ENCODE data around the gene ELOVL5.

Gene ELOVL5

DNA sequence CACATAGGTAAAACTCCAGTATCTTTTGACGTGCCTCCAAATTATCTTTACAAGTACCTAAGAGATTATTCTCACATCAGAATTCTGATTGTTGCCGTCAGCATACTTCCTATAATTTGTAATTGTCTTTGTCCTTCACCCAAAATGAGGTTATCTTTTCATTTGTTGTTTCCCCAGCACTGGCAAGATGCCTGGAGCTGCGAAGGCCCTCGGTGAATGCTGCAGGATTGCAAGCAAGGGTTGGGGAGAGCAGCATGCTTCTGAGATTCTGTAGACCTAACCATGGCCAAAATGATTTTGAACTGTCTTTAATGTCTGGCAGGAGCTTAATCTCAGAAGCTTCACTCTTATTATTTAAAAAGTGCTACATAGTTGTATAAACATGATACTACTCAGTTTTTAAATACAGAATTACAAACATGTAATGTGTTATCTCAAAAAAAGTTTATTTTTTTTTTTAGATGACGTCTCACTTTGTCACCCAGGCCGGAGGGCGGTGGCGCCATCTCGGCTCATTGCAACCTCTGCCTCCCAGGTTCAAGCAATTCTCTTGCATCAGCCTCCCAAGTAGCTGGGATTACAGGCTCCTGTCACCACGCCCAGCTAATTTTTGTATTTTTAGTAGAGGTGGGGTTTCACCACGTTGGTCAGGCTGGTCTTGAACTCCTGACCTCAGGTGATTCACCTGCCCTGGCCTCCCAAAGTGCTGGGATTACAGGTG is 88.7 kb downstream of the ELOVL5 start:
- no peak overlapping the region for H2BK12ac ChIP-seq (ENCODE audit: low read length)
- H3K4me1 ChIP-seq (ENCODE audit: control insufficient read depth in 2 of 2, insufficient read depth in 1 of 2, low read depth in 1 of 2, low read length in 2 of 2), result no peaks in the 10 kb centered on the region
- no CpG with 5 or more reads among the region's 11 CpGs for WGBS, 2 donors (ENCODE audit: extremely low coverage in 2 of 2, insufficient read length in 2 of 2, insufficient replicate concordance in 1 of 2)
- H3K18ac ChIP-seq (ENCODE audit: low read length), result no peak overlapping the region
- H2BK15ac ChIP-seq (ENCODE audit: low read length), result no peak overlapping the region
- H3K9me3 ChIP-seq (replicated peaks in 1 of 2; ENCODE audit: control insufficient read depth in 2 of 2, insufficient read depth in 1 of 2, low read depth in 1 of 2, low read length in 2 of 2), result peaks cover 2 to 3% of the 10 kb centered on the region in 2 donors
- no peak overlapping the region for H2BK5ac ChIP-seq (ENCODE audit: low read length)
- H3K4ac ChIP-seq (ENCODE audit: low read length), result no peak overlapping the region
- no peak overlapping the region for H2BK120ac ChIP-seq (ENCODE audit: low read depth, low read length)
- H3K4me2 ChIP-seq (ENCODE audit: insufficient read depth, low read length, poor library complexity, severe bottlenecking), result no peak overlapping the region
- no peak overlapping the region for H3K9ac ChIP-seq (ENCODE audit: low read depth, low read length, poor library complexity)
- peaks cover 17 to 68% of the 10 kb centered on the region in 2 donors for H3K36me3 ChIP-seq (replicated peaks in 1 of 2; ENCODE audit: control insufficient read depth in 2 of 2, insufficient read depth in 2 of 2, low read length in 2 of 2)
- no peak overlapping the region for H3K27ac ChIP-seq (replicated peaks; ENCODE audit: low read length)
- no peak overlapping the region for H4K91ac ChIP-seq (ENCODE audit: low read depth, low read length, poor library complexity)
- H4K8ac ChIP-seq (ENCODE audit: low read depth, low read length), result no peak overlapping the region
- H3K14ac ChIP-seq (ENCODE audit: low read length), result no peak overlapping the region
- no peaks in the 10 kb centered on the region for H3K27me3 ChIP-seq (ENCODE audit: control insufficient read depth in 3 of 3, insufficient read depth in 3 of 3, low read depth in 1 of 3, low read length in 3 of 3)
- no peak overlapping the region for H3K23ac ChIP-seq (ENCODE audit: low read depth, low read length, poor library complexity)
- no peak overlapping the region for H3K4me3 ChIP-seq (ENCODE audit: low read length in 2 of 2)
- no peak overlapping the region for H2AK5ac ChIP-seq (ENCODE audit: low read depth, low read length)
- H2AFZ ChIP-seq (ENCODE audit: low read length), result no peak overlapping the region
- H3K79me1 ChIP-seq (ENCODE audit: low read depth, low read length), result no peaks in the 10 kb centered on the region
- no peak for DNase-seq (ENCODE audit: low spot score)

DNA sequence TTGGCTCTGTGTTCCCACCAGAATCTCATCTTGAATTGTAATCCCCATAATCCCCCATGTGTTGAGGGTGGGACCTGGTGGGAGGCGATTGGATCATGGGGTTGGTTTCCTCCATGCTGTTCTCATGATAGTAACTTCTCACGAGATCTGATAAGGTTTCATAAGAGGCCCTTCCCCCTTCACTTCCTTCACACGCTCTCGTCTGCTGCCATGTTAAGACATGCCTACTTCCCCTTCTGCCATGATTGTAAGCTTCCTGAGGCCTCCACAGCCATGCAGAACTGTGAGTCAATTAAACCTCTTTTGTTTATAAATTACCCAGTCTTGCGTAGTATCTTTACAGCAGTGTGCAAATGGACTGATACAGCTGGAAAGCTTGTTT is 90.0 kb downstream of the ELOVL5 start:
- Histone ChIP-seq H2BK12ac (ENCODE audit: low read length) (no peak overlapping the region), H3K36me3 (replicated peaks in 1 of 2; ENCODE audit: control insufficient read depth in 2 of 2, insufficient read depth in 2 of 2, low read length in 2 of 2) (peaks cover 14 to 56% of the 10 kb centered on the region in 2 donors)
- no CpG with 5 or more reads among the region's 5 CpGs for WGBS, 2 donors (ENCODE audit: extremely low coverage in 2 of 2, insufficient read length in 2 of 2, insufficient replicate concordance in 1 of 2)

DNA sequence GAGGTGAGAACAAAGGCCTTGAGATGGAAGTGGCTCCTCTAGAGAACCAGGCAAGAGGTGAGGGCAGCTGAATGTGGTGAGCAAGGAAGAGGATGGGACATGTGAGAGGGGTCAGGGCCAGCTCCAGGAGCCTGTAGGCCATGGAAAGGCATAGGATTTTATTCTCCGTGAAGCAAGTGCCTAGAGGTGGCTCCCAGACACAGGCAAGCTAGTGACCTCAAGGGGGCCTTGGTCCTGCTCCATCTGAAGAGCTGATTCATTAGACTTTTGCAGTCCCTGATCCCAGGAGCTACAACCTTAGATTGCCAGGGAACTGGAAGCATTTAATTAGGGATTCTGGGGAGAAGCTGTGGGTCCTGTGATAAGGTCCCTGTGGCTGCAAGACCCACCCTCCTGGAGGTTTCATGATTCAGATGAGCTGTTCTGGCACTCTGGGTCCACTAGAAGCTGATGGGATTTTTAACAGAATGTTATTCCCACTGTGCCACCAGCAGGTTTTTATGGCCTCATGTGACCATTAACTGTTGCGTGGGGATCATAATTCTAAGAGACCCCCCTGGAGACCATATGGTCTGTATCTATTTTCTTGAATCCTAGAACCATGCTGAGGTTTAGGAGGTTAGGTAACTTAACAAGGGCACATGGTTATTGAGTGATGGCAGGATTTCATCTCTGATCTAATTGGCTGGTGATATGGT is 90.5 kb downstream of the ELOVL5 start:
- Histone ChIP-seq H2BK5ac (ENCODE audit: low read length) (no peak overlapping the region), H3K4me1 (ENCODE audit: control insufficient read depth in 2 of 2, insufficient read depth in 1 of 2, low read depth in 1 of 2, low read length in 2 of 2) (no peaks in the 10 kb centered on the region), H2AFZ (ENCODE audit: low read length) (no peak overlapping the region), H3K9ac (ENCODE audit: low read depth, low read length, poor library complexity) (no peak overlapping the region), H3K14ac (ENCODE audit: low read length) (no peak overlapping the region), H3K4ac (ENCODE audit: low read length) (no peak overlapping the region), H3K36me3 (replicated peaks in 1 of 2; ENCODE audit: control insufficient read depth in 2 of 2, insufficient read depth in 2 of 2, low read length in 2 of 2) (peaks cover 13 to 51% of the 10 kb centered on the region in 2 donors), H3K9me3 (replicated peaks in 1 of 2; ENCODE audit: control insufficient read depth in 2 of 2, insufficient read depth in 1 of 2, low read depth in 1 of 2, low read length in 2 of 2) (peaks cover 2 to 3% of the 10 kb centered on the region in 2 donors), H2BK15ac (ENCODE audit: low read length) (no peak overlapping the region), H3K4me3 (ENCODE audit: low read length in 2 of 2) (no peak overlapping the region), H4K91ac (ENCODE audit: low read depth, low read length, poor library complexity) (no peak overlapping the region), H2BK12ac (ENCODE audit: low read length) (no peak overlapping the region), H4K8ac (ENCODE audit: low read depth, low read length) (no peak overlapping the region), H3K4me2 (ENCODE audit: insufficient read depth, low read length, poor library complexity, severe bottlenecking) (no peak overlapping the region), H3K27me3 (ENCODE audit: control insufficient read depth in 3 of 3, insufficient read depth in 3 of 3, low read depth in 1 of 3, low read length in 3 of 3) (no peaks in the 10 kb centered on the region), H3K18ac (ENCODE audit: low read length) (no peak overlapping the region), H2AK5ac (ENCODE audit: low read depth, low read length) (no peak overlapping the region), H2BK120ac (ENCODE audit: low read depth, low read length) (no peak overlapping the region), H3K79me1 (ENCODE audit: low read depth, low read length) (no peaks in the 10 kb centered on the region), H3K23ac (ENCODE audit: low read depth, low read length, poor library complexity) (no peak overlapping the region), H3K27ac (replicated peaks; ENCODE audit: low read length) (no peak overlapping the region)
- DNase-seq (ENCODE audit: low spot score), result no peak
- no CpG with 5 or more reads among the region's 2 CpGs for WGBS, 2 donors (ENCODE audit: extremely low coverage in 2 of 2, insufficient read length in 2 of 2, insufficient replicate concordance in 1 of 2)

More for the DNA sequence above, 90.0 kb downstream of the ELOVL5 start:
- no peaks in the 10 kb centered on the region for H3K27me3 ChIP-seq (ENCODE audit: control insufficient read depth in 3 of 3, insufficient read depth in 3 of 3, low read depth in 1 of 3, low read length in 3 of 3)
- H3K23ac ChIP-seq (ENCODE audit: low read depth, low read length, poor library complexity), result no peak overlapping the region
- H3K14ac ChIP-seq (ENCODE audit: low read length), result no peak overlapping the region
- H3K27ac ChIP-seq (replicated peaks; ENCODE audit: low read length), result no peak overlapping the region
- H3K79me1 ChIP-seq (ENCODE audit: low read depth, low read length), result no peaks in the 10 kb centered on the region
- no peak overlapping the region for H2AK5ac ChIP-seq (ENCODE audit: low read depth, low read length)
- H4K91ac ChIP-seq (ENCODE audit: low read depth, low read length, poor library complexity), result no peak overlapping the region
- no peaks in the 10 kb centered on the region for H3K4me1 ChIP-seq (ENCODE audit: control insufficient read depth in 2 of 2, insufficient read depth in 1 of 2, low read depth in 1 of 2, low read length in 2 of 2)
- no peak overlapping the region for H4K8ac ChIP-seq (ENCODE audit: low read depth, low read length)
- no peak overlapping the region for H2AFZ ChIP-seq (ENCODE audit: low read length)
- no peak overlapping the region for H3K4me2 ChIP-seq (ENCODE audit: insufficient read depth, low read length, poor library complexity, severe bottlenecking)
- H2BK120ac ChIP-seq (ENCODE audit: low read depth, low read length), result no peak overlapping the region
- no peak overlapping the region for H2BK15ac ChIP-seq (ENCODE audit: low read length)
- no peak overlapping the region for H3K9ac ChIP-seq (ENCODE audit: low read depth, low read length, poor library complexity)
- no peak overlapping the region for H2BK5ac ChIP-seq (ENCODE audit: low read length)
- H3K9me3 ChIP-seq (replicated peaks in 1 of 2; ENCODE audit: control insufficient read depth in 2 of 2, insufficient read depth in 1 of 2, low read depth in 1 of 2, low read length in 2 of 2), result peaks cover 2 to 3% of the 10 kb centered on the region in 2 donors
- no peak overlapping the region for H3K18ac ChIP-seq (ENCODE audit: low read length)
- no peak for DNase-seq (ENCODE audit: low spot score)
- H3K4me3 ChIP-seq (ENCODE audit: low read length in 2 of 2), result no peak overlapping the region
- H3K4ac ChIP-seq (ENCODE audit: low read length), result no peak overlapping the region

DNA sequence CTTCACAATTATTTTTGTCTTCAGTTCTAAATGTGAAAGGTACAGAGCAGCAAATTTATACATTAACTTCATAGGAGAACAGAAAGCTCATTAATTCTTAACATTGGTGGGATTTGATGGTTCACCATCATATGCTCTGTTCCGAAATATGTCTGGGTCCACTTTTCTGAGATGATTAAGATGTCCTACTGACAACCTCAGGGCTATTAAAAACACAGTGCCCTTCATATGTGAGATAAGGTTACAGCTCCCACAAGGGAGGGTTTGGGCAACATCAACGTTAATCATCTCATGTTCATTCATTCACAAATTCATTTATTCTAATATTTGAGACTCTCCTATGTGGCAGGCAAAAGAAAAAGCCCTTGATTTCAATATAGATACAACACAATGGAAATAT is 91.2 kb downstream of the ELOVL5 start:
- no peak overlapping the region for H4K8ac ChIP-seq (ENCODE audit: low read depth, low read length)
- no peak overlapping the region for H2BK5ac ChIP-seq (ENCODE audit: low read length)
- H3K14ac ChIP-seq (ENCODE audit: low read length), result no peak overlapping the region
- no peak overlapping the region for H3K4me2 ChIP-seq (ENCODE audit: insufficient read depth, low read length, poor library complexity, severe bottlenecking)
- no peak overlapping the region for H3K18ac ChIP-seq (ENCODE audit: low read length)
- no CpG with 5 or more reads among the region's 2 CpGs for WGBS, 2 donors (ENCODE audit: extremely low coverage in 2 of 2, insufficient read length in 2 of 2, insufficient replicate concordance in 1 of 2)
- H3K27me3 ChIP-seq (ENCODE audit: control insufficient read depth in 3 of 3, insufficient read depth in 3 of 3, low read depth in 1 of 3, low read length in 3 of 3), result no peaks in the 10 kb centered on the region
- H3K9ac ChIP-seq (ENCODE audit: low read depth, low read length, poor library complexity), result no peak overlapping the region
- H2BK120ac ChIP-seq (ENCODE audit: low read depth, low read length), result no peak overlapping the region
- H3K4me1 ChIP-seq (ENCODE audit: control insufficient read depth in 2 of 2, insufficient read depth in 1 of 2, low read depth in 1 of 2, low read length in 2 of 2), result no peaks in the 10 kb centered on the region
- H3K27ac ChIP-seq (replicated peaks; ENCODE audit: low read length), result no peak overlapping the region
- peaks cover 2 to 3% of the 10 kb centered on the region in 2 donors for H3K9me3 ChIP-seq (replicated peaks in 1 of 2; ENCODE audit: control insufficient read depth in 2 of 2, insufficient read depth in 1 of 2, low read depth in 1 of 2, low read length in 2 of 2)
- no peak overlapping the region for H3K4me3 ChIP-seq (ENCODE audit: low read length in 2 of 2)
- no peak overlapping the region for H2AK5ac ChIP-seq (ENCODE audit: low read depth, low read length)
- DNase-seq (ENCODE audit: low spot score), result no peak
- H3K36me3 ChIP-seq (replicated peaks in 1 of 2; ENCODE audit: control insufficient read depth in 2 of 2, insufficient read depth in 2 of 2, low read length in 2 of 2), result peaks cover 13 to 46% of the 10 kb centered on the region in 2 donors
- no peak overlapping the region for H3K23ac ChIP-seq (ENCODE audit: low read depth, low read length, poor library complexity)
- H2AFZ ChIP-seq (ENCODE audit: low read length), result no peak overlapping the region
- H2BK15ac ChIP-seq (ENCODE audit: low read length), result no peak overlapping the region
- no peak overlapping the region for H2BK12ac ChIP-seq (ENCODE audit: low read length)
- no peaks in the 10 kb centered on the region for H3K79me1 ChIP-seq (ENCODE audit: low read depth, low read length)
- no peak overlapping the region for H4K91ac ChIP-seq (ENCODE audit: low read depth, low read length, poor library complexity)
- no peak overlapping the region for H3K4ac ChIP-seq (ENCODE audit: low read length)
